Ovary (tissue), 9 donors: ENCODE measurements around the gene CCNE1. TPM values are rescaled to one million over a fixed set of nuclear protein-coding genes. Genes with fewer than 3 reads are reported as not detected.

Source experiments
- DNase-seq, 5 donors: peaks; one replicate each; pipeline ENCODE4 v3.0.0-alpha.2; 2019 to 2020
- H3K27ac ChIP-seq, 2 donors: fragments of 200-600 bp; one replicate each; pipeline versions ENCODE4 v1.5.1 to v1.8.0; 2019 to 2022
- H3K27me3 ChIP-seq: fragments of 200-600 bp; one replicate; pipeline ENCODE4 v1.8.0; 2022
- H3K36me3 ChIP-seq: fragments of 200-600 bp; sonication (generic); one replicate; pipeline ENCODE4 v1.5.1; 2019
- H3K4me1 ChIP-seq: one replicate; pipeline ENCODE4 v1.8.1; 2013; ENCODE audit warnings: mild to moderate bottlenecking, moderate library complexity; ENCODE audit not compliant: insufficient read depth
- H3K4me3 ChIP-seq: fragments of 200-600 bp; sonication (generic); one replicate; pipeline ENCODE4 v1.5.1; 2017
- H3K9me3 ChIP-seq, 2 donors: fragments of 200-600 bp in 1 of 2; sonication (generic) in 1 of 2; one replicate each; pipeline versions ENCODE4 v1.5.1 to v1.8.1; 2013 to 2019; ENCODE audit warnings: mild to moderate bottlenecking in 1 of 2, moderate library complexity in 1 of 2
- EP300 ChIP-seq: sonication (generic); formaldehyde crosslinking; IDR thresholded peaks from one replicate; pipeline ENCODE4 v1.6.1; 2017; ENCODE audit warnings: antibody characterized with exemption
- POLR2A ChIP-seq: fragments of 450-650 bp; IDR thresholded peaks from one replicate; pipeline ENCODE4 v1.6.1; 2017; ENCODE audit warnings: antibody characterized with exemption, mild to moderate bottlenecking, moderate library complexity
- WGBS, 3 donors: extraction: QIAGEN DNeasy Blood & Tissue Kit in 1 of 3; methylation state at CpG; one replicate each; pipeline versions ENCODE4 v1.1.5 to v1.1.7; 2013 to 2017; 5-methylcytosine and 5-hydroxymethylcytosine counted together
- intact Hi-C, 4 donors: fragments of 100-400 bp; cut with DNase I; formaldehyde crosslinking; loops; one replicate each; pipeline versions ENCODE4 v1.11.0 to v1.15.1; 2022 to 2023
- polyA plus RNA-seq, 2 donors: library from polyadenylated mRNA; stranded (reverse); fragments of 200-250 nt in 1 of 2; fragments of 350-450 nt in 1 of 2; fragmentation: Illumina TruSeq in 1 of 2; extraction: RNeasy Lipid Tissue Mini Kit (QIAGEN cat#74804) in 1 of 2; gene quantifications; one replicate each; pipeline ENCODE4 v1.2.3, GENCODE V29; 2013 to 2014
- total RNA-seq, 7 donors: library from RNA; depleted of rRNA in 2 of 7; stranded (reverse); fragments of >200 nt in 2 of 7; fragmentation: NEBNext Ultra II Directional in 3 of 7; extraction: Animal tissue kit (Norgen Biotek cat#: 25700) in 3 of 7; gene quantifications; one replicate each; pipeline versions ENCODE4 v1.1.0 to v1.2.4, GENCODE V29; 2016 to 2023
- TF ChIP-seq, protein P1 (sequence below), 3 donors: fragments of 450-650 bp in 2 of 3; fragments of 200-600 bp in 1 of 3; IDR thresholded peaks; one replicate each; pipeline versions ENCODE4 v1.5.1 to v1.8.0; 2016 to 2022; ENCODE audit warnings: antibody characterized with exemption in 3 of 3, mild to moderate bottlenecking in 1 of 3
- donor health status: DM: no; HTN: no; CAD: no; lungs with moderate emphysema.
- donor health status: DM: no; HTN: no; CAD: no.
- donor health status: Bipolar disorder and iron deficiency.
- donor health status: DM: yes; HTN: yes; CAD: no.
- donor health status: DM: no; HTN: no; CAD: no.
- donor health status: DM: yes; HTN: yes; CAD: no.

CCNE1 gene
- total and polyA plus RNA-seq, 9 donors: 0.36 to 2.7 (median 0.98) TPM

DNA sequence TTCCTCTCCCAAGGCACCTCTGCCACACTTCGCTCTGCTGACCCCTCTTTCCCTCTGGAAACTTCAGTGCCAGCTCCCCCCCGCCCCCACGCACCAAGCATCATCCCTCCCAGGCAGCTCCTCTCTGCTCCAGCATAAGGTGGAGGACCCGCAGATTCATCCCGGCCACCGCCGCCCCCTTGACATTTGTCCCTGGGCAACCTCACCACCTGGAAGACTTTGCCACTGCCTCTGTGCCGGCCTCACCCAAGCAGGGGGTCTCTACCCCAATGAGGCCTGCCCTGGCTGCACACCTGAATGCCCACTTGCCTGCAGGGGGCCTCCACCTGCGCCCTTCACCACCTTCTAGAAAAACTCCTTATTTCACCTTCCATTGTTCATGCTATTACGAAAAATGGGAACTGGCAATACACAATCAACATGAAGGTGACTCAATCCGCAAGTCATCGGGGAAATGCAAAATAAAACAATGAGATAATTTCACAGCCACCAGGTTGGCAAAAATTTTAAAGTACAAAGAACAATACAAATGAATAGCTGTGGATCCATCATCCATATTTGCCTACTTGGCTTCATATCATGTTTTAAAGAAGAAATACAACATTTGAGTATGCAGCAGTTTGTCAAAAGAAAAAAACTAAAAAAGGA, 21.9 kb downstream of the CCNE1 start:
- H3K27me3 ChIP-seq: no peaks in the 10 kb centered on the region
- 75 to 84% (median 81%) methylated on average over 12 of the region's 12 CpGs for WGBS, 3 donors
- TF ChIP-seq, protein P1, sequence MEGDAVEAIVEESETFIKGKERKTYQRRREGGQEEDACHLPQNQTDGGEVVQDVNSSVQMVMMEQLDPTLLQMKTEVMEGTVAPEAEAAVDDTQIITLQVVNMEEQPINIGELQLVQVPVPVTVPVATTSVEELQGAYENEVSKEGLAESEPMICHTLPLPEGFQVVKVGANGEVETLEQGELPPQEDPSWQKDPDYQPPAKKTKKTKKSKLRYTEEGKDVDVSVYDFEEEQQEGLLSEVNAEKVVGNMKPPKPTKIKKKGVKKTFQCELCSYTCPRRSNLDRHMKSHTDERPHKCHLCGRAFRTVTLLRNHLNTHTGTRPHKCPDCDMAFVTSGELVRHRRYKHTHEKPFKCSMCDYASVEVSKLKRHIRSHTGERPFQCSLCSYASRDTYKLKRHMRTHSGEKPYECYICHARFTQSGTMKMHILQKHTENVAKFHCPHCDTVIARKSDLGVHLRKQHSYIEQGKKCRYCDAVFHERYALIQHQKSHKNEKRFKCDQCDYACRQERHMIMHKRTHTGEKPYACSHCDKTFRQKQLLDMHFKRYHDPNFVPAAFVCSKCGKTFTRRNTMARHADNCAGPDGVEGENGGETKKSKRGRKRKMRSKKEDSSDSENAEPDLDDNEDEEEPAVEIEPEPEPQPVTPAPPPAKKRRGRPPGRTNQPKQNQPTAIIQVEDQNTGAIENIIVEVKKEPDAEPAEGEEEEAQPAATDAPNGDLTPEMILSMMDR (IDR thresholded peaks at IDR 0.05): no peak
- TF ChIP-seq POLR2A (no peak), EP300 (no peak)
- DNase-seq: no peak
- H3K4me3 ChIP-seq: no peak overlapping the region
- intact Hi-C loops: no loop called here
- no peaks in the 10 kb centered on the region for H3K4me1 ChIP-seq
- no peak overlapping the region for H3K27ac ChIP-seq
- H3K36me3 ChIP-seq: no peaks in the 10 kb centered on the region
- H3K9me3 ChIP-seq: no peaks in the 10 kb centered on the region

DNA sequence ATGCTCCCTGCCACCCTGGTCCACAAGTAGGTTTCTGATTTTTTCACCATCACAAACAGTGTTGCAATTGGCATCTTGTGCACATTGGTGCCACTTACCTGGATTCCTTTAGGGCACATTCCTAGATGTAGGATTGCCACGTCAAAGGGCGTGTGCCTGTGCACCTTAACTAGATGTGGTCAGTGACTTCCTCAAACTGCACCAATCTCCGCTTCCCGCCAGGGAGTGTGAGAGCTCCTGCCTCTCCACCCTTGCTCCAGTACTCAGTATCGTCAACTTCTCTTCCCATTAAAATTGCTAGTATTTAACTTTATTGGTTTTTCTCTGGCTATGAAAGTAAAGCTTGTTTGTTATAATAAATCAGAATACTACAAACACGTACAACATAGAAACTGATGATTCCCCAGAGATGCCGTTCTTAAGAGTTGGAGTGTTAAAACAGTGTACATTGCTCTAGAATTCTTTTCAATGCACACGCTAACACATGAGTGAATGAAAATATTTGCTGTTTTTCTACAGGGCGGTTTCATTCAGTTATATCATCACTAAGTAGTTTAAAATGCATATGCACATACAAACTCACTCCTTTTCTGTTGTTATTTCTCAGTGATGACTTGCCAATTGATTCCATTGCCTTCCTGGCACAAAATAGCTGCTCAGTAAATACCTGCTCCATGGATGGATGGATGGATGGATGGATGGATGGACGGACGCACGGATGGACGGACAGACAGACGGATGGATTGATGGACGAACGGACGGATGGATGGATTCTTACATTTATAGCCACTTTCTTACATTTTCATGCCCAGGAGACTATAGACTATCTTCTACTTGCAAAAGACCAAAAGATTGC, 23.4 kb downstream of the CCNE1 start:
- peak in 1 of 5 donors; percentile 2 for DNase-seq
- Histone ChIP-seq H3K4me1 (no peaks in the 10 kb centered on the region), H3K9me3 (no peaks in the 10 kb centered on the region), H3K27me3 (no peaks in the 10 kb centered on the region), H3K27ac (no peak overlapping the region), H3K36me3 (no peaks in the 10 kb centered on the region), H3K4me3 (no peak overlapping the region)
- TF ChIP-seq EP300: no peak
- no peak for TF ChIP-seq POLR2A
- TF ChIP-seq, protein P1 (IDR thresholded peaks at IDR 0.05): no peak
- intact Hi-C loops: no loop called here
- 73 to 82% (median 80%) methylated on average over 17 of the region's 17 CpGs for WGBS, 3 donors

DNA sequence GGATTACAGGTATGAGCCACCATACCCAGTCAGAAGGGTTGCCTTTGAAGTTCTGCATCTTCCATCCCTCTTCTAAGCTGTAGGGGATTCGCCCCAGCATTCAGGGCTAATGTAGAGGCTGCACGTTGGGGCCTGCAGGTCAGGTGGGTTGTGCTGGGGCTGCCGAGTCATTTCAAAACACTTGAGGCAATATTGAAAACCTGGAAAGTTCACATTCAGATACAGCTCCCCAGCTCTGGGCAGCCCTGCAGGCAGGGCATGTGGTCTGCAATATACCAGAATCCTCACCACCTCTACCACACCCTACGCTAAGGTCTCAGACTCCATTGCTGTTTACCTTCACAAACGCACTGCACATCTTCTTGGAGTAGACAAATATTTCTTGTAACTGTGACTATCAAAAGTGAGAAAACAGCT, 24.6 kb downstream of the CCNE1 start:
- TF ChIP-seq EP300: no peak
- WGBS, 3 donors: 67 to 76% (median 71%) methylated on average over 5 of the region's 5 CpGs
- Histone ChIP-seq H3K27me3 (no peaks in the 10 kb centered on the region), H3K27ac (no peak overlapping the region), H3K36me3 (no peaks in the 10 kb centered on the region), H3K4me3 (no peak overlapping the region), H3K9me3 (no peaks in the 10 kb centered on the region), H3K4me1 (no peaks in the 10 kb centered on the region)
- intact Hi-C loops: no loop called here
- no peak for DNase-seq

DNA sequence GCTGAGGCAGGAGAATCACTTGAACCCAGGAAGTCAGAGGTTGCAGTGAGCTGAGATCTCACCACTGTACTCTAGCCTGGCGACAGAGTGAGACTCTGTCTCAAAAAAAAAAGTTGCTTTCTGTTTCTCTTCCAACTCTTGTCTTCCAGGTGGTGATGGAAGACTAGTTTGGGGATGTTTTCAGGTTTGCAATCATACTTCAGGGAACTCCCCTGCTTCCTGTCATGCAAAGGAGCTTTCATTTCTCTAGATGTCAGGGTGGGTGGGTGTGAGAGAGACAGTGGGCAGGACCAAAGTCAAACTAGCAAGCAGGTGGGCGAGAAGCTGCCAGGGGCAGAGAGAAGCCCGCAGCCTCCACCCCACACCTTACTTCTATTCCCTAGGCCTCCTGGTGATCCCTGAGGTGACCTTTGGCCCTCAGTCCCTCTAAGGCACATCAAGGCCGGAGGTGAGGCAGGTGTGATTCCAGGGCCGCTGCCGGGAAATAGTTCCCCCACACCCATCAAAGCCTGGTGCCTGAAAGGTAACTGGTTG, 25.7 kb downstream of the CCNE1 start:
- no peak for DNase-seq
- intact Hi-C loops: no loop called here
- H3K4me1 ChIP-seq: no peaks in the 10 kb centered on the region
- TF ChIP-seq, protein P1 (IDR thresholded peaks at IDR 0.05): no peak
- TF ChIP-seq EP300 (no peak), POLR2A (no peak)
- H3K36me3 ChIP-seq: no peaks in the 10 kb centered on the region
- H3K27me3 ChIP-seq: no peaks in the 10 kb centered on the region
- H3K4me3 ChIP-seq: no peak overlapping the region
- no peaks in the 10 kb centered on the region for H3K9me3 ChIP-seq
- H3K27ac ChIP-seq: no peak overlapping the region
- 55 to 72% (median 60%) methylated on average over 6 of the region's 6 CpGs for WGBS, 3 donors

DNA sequence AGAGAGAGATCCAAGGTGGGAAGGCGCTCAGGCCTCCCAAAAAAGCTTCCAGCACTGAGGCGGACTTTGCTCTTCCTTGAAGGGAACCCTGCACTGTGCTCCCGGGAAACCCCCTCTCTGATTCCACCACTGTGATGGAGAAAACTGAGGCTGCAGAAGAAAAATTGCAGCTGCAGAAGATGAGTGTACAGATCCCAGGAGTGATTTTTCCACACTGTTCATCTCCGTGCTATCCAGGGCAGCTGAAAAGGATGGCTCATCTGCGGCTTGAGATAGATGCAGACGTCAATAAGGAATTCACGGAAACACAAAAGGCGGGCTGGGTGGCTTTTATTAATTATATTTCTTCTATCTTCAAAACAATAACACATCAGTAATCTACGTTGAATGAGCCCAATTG, 26.2 kb downstream of the CCNE1 start:
- TF ChIP-seq, protein P1 (IDR thresholded peaks at IDR 0.05): no peak
- TF ChIP-seq POLR2A: no peak
- no peak for TF ChIP-seq EP300
- H3K9me3 ChIP-seq: no peaks in the 10 kb centered on the region
- DNase-seq: no peak
- no peaks in the 10 kb centered on the region for H3K27me3 ChIP-seq
- 80 to 86% (median 81%) methylated on average over 9 of the region's 9 CpGs for WGBS, 3 donors
- intact Hi-C loops: no loop called here
- no peaks in the 10 kb centered on the region for H3K36me3 ChIP-seq
- no peaks in the 10 kb centered on the region for H3K4me1 ChIP-seq
- H3K27ac ChIP-seq: no peak overlapping the region
- H3K4me3 ChIP-seq: no peak overlapping the region
